GM18867 (cell line): ENCODE results near the gene STX18.

ENCODE experiments used
- ATAC-seq: cut with Tn5 transposase; IDR thresholded peaks from one replicate; pipeline ENCODE4 v1.9.1; 2021; ENCODE audit warnings: mild to moderate bottlenecking, moderate library complexity; ENCODE audit not compliant: unreplicated experiment

The STX18 gene

DNA sequence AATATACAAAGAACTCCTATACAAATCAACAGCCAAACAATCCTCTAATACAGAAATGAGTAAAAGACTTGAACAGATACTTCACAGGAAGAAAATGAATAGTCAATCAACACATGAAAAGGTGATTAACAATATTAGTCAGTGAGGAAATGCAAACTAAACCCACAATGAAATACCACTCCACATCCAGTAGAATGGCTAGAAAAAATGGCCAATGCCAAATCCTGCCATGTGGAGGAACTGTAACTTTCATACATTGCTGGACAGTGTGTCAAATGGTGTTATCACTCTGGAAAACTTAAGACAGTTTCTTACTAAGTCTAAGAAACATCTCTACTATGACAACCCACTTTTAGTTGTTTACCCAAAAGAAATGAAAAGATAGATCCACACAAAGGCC lies 95.4 kb downstream of the STX18 start:
- no peak for ATAC-seq

DNA sequence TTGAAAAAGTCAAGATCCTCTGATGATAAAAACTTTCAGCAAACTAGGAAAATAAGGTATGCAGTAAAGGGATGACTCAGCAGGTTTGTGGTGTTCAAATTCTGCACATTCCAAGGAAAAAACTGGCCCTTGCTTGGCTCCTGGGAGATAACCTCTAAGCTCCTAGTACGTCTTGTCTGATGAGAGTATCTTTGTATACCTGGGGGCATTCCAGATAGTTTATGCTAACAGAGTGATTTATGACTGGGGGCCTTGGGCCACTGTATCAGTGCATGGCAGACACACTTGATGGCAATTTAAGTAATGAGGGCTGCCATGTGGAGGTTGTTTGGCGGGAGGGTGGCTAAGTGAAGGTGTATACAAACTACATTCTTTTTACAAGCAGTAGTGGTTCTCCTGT lies 98.0 kb downstream of the STX18 start:
- ATAC-seq: no peak

DNA sequence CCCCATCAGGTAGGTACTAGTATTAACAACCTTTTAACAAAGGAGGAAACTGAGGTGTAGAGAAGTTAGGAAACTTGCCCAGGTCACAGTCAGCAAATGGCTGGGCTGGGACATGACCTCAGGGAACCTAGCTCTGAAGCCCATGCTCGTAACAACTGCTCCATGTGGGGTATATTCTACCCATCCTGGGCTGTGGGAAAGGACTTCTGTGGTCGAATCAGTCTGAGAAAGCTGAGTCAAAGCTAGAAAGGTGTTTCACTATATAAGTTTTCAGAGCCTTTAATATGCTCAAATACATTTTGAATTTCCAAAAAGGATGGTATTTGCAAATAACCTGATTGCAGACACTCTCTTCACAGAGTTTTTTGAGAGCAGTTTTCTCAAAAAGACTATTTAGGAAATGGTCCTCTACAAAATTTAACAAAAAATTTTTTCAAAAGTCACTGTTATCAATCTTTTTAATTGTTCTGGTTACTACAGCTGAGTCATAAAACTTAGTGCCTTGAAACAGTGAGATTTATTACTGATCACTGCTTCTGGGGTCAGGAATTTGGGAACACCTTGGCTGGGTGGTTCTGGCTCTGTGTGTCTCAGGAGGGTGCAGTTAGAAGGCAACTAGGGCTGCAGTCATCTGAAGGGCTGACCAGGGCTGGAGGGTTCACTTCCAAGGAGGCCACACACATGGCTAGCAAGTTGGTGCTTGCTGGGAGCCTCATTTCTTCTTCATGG lies 101.4 kb downstream of the STX18 start:
- ATAC-seq: no peak

DNA sequence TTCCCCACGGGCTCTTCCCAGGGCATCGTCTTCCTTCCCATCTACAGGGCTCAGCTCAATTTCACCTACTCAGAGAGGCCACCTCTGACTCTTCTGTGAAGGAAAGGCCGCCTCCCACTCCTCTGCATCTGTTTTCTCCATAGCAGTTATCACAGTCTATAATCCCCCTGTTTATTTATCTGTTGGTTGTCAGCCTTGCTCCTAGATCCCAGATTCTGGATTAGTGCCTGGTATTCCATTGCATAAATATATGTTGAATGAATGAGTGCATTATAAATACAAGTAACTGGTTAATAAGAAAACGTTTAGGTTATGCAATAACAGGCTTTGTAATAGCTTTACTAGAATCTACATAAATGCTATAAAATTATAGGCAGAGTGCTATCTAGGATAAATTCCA lies 102.1 kb downstream of the STX18 start:
- ATAC-seq: no peak

DNA sequence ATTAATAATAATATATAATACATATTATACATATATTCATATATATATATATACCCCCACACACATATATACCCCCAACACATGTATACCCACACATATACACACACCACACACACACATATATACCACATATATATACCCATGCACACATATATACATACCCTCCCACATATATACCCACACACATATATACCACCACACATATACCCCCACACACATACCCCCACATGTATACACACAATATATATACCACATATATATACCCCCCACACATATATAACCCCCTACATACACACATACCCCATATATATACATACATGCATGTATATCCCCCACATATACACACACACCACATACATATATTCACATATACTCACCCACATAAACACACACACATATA lies 103.0 kb downstream of the STX18 start:
- no peak for ATAC-seq

DNA sequence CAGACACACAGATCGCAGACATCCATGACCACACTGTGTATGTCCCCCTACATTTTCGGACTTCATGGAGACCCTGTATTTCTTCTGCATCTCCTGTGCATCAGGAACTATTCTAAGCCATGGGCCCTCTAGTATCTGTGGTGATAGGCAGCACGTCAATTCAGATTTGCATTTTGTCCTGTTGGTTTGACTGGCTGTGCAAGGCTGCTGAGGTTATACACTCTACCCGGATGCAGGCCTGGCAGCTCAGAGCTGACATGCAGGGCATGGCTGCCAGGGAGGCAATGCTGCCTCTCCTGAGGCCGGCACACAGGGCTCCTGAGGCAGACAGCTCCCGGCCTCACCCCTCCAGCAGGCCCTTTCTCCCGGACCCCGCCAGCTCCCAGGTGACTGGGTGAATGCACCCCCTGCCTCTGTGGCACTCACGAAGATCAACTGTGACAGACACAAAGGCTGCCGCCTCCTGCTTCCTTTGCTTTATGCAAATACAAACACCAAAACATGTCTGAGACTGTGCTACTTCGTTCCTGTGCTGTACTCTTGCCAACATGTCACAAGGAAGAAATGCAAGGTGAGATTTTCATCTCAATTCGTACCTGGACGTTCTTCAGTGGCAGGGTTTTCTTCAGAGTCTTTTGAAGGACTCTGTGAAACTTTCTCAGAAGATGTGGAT lies 103.9 kb downstream of the STX18 start:
- no peak for ATAC-seq

DNA sequence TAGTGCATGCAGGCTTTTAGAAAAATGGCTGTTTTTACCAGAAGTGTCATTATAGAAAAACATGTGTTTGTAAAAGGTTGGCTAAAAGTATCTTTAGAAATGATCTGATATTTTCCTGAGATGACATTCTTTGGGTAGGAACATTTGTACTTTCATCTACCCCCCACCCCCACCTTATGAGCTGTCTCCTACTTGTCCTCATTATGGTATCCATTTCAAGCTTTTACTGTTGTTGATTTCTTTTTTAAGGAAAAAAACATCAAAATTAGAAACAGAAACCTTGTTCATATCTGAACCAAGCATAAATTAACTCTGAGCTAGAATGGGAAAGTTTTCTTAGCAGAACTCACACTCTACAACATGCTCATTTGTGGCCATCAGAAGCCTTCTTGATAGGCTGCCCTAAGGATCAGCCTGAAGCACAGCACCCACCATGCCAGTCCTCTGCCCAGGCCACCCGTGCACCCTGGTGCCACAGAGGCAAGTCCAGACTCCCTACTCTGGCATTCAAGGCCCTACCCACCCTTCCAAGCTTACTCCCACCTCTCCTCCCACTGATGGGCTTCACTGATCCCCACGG lies 105.5 kb downstream of the STX18 start:
- ATAC-seq: no peak

DNA sequence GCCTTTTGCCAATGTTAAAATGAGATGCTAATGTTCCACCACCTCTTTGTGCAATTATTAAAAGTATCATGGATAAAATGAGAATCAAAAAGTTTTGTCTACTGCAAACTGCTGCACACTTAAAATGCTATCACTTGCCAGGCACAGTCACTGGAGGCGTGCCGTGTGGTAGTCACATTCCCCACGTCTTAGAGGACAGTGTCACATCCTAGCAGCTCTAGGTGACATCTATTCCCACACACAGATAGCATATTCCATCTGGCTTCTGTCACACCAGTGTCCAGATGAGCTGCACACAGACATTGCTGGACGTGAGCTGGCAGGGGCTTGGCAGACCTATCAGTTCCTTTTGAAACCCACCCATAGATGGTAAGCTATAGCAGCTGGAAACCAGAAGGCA lies 107.9 kb downstream of the STX18 start:
- ATAC-seq: no peak

DNA sequence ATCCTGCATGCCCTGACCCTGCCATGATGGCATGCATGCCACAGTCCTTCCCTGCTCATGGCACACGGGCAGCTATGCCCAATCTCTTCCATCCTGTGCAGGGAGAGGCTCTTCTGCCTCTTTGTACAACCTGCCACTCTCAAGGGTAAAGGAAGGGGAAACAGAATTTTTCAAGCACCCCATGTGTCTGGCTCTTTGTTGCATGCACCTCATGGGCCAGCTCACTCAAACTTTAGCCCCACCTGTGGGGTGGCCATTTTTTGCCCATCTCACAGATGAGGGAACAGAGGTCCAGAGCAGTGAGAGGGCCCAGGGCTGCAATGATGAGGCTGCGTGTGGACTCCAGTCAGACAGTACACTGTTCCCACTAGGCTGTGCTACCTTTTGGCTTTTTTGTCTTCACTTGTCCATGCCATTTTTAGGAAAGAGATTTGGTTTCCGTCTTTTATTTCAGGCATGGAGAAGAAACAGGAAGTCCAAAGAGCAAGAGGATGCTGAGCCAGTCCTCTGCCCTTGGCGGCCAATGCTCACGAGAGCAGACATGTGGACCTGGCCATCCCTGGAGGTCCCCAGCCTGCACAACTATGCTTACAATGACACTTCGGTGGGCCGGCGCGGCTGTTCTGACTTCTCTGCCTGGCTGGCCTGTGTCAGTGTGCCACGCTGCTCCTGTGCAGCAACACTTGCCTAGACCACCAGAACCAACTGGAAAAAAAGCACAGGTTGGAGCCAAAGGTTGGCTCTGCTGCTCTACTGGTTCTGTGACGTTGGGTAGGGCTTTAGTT lies 109.3 kb downstream of the STX18 start:
- no peak for ATAC-seq

DNA sequence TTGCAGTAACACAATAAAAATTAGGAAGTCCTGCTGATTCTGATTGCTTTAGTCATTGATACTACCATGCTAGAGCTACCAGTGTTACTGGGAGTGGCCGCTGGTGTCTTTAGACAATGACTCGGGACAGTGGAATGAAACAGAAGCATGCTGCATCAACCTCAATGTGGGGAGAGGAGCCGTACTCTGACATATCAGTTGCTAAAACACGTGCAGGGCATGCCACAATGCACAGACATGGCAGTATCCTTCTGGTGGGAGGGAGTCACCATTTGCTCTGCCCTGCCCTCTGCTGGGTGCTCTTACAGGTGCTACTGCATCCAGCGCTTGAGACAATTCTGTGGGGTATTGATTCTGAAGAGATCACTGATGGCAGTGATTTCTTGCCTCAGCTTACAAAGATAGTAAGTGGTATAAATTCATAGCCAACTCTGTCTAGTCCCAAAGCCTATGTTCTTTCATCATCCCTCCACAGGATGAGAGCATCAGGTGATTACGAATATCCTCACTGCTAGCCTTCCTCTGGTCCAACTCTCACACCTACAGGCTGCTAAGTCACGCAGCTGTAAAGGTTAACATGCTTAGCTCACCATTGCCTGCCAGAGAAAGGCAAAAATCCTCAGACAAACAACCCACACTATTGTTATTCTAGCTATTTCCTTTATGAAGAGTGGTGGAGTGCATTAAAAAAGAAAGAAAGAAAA lies 111.2 kb downstream of the STX18 start:
- ATAC-seq: no peak

DNA sequence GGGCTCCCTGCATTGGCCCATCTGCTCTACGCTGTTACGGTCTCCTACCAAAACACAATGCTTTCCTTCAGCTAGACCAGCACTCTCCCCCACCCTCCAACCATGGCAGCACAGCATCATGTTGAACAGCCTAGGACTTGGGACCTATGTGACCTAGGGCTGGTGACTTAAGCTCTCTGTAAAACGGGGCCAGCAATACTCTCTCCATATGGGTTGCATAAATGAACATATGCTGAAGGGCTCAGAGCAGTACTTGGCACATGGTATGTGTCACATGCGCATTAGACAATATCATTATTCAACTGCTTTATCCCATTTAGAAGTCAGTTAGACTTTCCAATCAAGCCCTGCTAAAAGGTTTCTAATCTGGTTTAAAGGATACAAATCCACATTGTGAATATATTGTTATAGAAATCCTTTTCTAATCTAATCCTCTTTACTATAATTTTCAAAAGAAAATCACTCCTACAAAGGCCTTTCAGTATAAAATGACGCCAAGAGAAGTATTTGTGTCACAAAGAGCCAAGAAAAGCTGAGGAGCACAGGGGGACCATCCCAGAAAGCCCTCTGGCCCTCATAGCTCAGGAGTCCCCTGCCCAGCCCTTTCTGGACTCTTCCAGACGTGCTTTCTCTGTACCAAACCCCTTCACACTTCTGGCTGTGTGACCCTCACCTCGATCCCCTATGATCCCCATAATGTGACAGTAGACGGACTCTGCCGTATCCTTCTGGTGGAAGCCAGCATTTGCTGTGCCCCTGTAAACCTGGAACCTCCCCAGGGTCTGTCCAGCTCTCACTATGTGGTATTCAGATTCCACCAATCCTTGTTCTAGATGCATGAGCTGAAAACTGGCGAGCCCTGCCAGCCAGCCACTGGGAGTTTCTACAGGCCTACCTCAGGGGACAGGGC lies 112.6 kb downstream of the STX18 start:
- ATAC-seq: no peak

DNA sequence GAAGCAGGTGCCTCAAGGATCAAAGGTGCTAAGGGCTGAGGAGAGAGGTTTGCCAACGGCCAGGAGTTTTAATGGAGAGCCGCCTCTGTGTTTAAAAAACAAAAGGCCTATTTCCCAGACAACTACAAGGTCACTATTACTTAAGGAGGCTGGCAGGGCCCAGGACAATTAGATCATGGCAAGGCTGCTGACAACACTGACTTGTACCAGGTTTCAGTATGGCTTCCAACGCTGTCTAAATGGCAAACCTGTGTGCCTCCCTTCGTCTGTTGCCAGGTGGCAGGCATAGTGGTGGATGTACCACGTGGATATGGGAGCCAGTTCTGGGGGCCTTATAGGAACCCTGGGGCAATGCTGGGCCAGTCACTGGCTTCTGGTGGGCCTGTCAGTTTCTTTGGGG lies 114.0 kb downstream of the STX18 start:
- no peak for ATAC-seq

DNA sequence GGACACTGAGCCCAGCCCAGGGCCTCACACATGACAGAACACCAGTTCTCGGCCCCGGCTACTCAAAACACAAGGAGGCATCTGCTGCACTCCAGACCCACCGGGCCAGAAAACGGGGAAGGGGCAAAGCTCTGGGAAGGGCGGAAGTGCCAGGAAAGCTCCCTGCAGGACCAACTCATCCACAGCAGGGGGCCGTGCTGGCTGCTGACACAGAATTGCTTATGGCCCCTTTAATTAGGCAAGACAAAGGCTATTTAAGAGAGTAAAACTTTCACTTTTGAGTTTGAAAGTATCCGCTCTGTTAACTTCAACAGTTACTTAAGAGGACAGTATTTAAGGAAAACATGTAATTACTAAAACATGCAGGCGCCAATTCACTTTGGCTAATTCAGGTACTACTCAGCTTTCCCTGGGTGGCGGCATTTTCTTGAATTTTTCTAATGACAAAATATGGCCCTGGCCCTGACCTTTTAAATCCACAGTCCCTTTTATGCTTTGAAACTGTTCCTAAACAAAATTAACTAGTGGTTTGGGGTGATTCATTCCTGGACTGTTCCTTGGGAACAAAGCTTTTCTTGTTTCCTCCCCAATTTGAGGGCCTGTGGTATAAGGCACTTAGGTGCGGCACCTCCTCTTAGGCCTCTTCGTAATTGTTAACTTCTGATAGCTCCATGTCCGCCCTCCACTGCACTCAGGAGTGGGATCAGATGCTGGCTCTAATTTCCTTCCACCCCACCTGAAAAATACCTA lies 114.6 kb downstream of the STX18 start:
- ATAC-seq: no peak

DNA sequence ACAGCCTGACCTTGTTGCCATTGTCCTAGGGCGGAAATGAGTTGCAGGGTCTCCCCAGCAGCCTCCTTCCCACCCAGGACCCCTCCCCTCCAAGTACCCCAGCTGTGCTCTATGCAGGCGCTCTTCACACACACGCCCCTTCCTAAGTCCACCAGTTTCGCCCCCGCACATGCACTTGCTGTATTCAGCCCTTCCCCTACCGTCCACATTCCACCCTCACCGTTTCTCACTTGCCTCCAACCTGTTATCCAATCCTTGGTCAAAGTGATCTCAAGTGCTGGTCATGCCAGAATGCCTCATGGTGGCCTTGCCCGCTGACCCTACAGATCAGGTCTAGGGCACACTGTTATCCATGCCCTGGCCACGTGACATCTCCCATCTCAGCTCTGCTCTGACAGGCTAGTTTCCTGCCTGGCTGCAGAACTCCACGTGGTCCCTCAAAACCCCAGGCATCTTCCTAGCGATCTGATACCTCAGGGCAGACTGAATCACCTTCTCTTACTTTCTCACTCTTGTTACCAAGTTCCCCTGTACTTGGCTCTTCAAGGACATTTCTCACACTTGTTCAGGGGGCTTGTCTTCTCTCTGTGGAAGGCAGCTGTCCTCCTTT lies 115.2 kb downstream of the STX18 start:
- ATAC-seq: no peak

DNA sequence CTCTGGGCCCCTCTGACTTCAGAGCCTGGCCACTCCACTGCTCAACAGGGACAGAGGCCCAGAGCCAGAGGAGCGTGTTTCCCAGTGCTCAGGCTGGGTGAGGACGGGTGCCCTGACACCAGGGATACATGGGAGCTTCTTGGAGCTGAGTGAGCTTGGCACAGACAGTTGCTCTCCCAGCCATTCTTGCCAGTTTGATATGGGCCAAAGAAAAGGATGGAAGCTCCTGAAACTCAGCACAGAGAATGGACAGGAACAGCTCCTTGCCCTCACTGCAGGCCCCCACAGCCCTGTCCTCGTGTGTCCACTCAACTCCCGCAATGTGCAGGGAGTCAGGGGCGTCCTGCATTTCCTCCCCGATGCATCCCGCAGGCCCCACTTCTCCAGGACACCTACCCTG lies 116.2 kb downstream of the STX18 start:
- ATAC-seq: no peak

DNA sequence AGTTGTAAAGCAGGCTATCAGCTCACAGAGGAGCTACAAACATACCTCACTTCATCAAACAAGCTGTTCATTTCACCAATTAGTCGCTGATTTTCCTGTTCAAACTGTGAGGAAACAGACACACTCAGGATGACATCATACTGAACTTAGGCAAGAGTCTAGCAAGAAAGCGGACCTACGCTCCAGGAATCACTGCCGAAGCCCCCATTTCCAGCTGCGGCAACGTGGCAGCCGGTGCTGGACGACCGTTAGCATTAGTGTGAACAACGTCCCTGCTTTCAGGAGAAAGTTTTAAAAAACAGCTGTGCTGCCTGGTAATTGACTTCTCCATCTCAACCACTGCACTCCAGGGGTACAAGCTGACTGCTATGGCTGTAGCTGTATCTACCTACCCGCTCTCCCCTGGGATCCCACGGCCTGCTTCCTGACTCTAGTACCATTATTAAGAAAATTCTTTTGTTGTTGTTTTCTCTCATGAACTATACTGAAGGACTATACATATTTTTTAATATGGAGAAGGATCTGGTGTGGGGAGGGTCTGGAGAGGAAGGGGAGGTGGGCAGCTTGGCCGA lies 116.6 kb downstream of the STX18 start:
- no peak for ATAC-seq

DNA sequence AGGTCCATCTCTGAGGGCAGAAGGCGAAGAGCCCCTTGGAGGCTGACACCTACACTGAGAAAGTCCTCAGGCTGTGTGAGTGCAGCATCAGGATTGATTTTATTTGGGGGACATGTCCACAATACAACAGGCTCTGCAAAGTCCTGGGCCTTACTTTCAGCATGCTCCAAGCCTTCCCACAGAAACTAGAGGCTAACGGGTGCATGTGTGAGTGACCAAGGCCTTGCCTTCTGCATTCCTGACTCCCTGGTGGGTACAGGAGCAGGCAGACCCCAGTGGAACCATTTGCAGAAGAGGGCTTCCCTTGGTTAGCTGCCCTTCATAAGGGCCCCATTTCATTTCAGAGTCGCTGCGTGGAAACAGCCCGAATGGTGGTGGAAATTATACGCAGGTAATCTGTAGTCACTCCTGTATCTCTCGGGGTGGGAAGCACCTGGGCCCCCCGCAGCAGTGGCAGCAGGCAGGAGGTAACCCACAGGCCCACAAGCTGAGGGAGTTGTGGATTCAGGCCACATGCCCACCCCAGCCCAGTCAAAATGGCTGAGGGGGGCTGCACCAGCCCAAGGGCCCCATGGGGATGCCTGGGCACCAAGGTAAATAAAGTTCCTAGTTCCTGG lies 117.2 kb downstream of the STX18 start:
- ATAC-seq: no peak
